Endothelial cell of umbilical vein (primary cell): ENCODE data around the gene RAB1B. TPM values are rescaled to one million over a fixed set of nuclear protein-coding genes. Genes with fewer than 3 reads are reported as not detected.

Source experiments
- BruUV-seq: library from RNA; stranded (reverse); fragments of 400-500 nt; replicated peaks from 2 replicates; lab custom pipeline; 2021; lab: Mats Ljungman, UMichigan
- CTCF ChIA-PET: fragments of 300-600, 350-600 bp; sonication (Branson Sonifier 250); formaldehyde crosslinking; loops from one replicate; lab custom pipeline; 2021; ENCODE audit warnings: antibody characterized with exemption, inconsistent platforms; lab: Charles Lee
- POLR2A ChIA-PET: fragments of 300-600, 350-600 bp; sonication (Branson Sonifier 250); formaldehyde crosslinking; loops from one replicate; lab custom pipeline; 2021; ENCODE audit warnings: antibody characterized with exemption, inconsistent platforms; lab: Charles Lee
- DNase-seq: peaks from one replicate; pipeline ENCODE4 v3.0.0-alpha.2; 2011; ENCODE audit warnings: low read depth, low spot score
- FAIRE-seq: peaks from 2 replicates; lab custom pipeline; 2011; peaks lifted over from hg19 to GRCh38; lab: Jason Lieb, UNC
- H2AFZ ChIP-seq: 2 replicates; pipeline ENCODE4 v1.6.0; 2012; ENCODE audit warnings: low read depth, low read length, control low read depth, inconsistent platforms
- H3K27ac ChIP-seq: 2 replicates; pipeline ENCODE4 v1.5.1; 2011; ENCODE audit warnings: low read depth, mild to moderate bottlenecking, control low read depth, low read length, moderate library complexity; ENCODE audit not compliant: insufficient read depth
- H3K27me3 ChIP-seq, 2 experiments: 2 replicates each; pipeline versions ENCODE4 v1.6.0 to v1.6.1; 2011; ENCODE audit warnings: low read length in 2 of 2, mixed read lengths in 1 of 2; ENCODE audit not compliant: control insufficient read depth in 2 of 2, insufficient read depth in 2 of 2
- H3K36me3 ChIP-seq, 2 experiments: 2 replicates in 1 of 2; 3 replicates in 1 of 2; pipeline ENCODE4 v1.5.1; 2011; ENCODE audit warnings: low read length in 2 of 2, mild to moderate bottlenecking in 1 of 2, moderate library complexity in 1 of 2; ENCODE audit not compliant: control insufficient read depth in 2 of 2, insufficient read depth in 2 of 2; ENCODE audit errors: extremely low read depth in 1 of 2
- H3K4me1 ChIP-seq: 3 replicates; pipeline ENCODE4 v1.5.1; 2011; ENCODE audit warnings: mild to moderate bottlenecking, low read length; ENCODE audit not compliant: control insufficient read depth, insufficient read depth; ENCODE audit errors: extremely low read depth
- H3K4me2 ChIP-seq: 2 replicates; pipeline ENCODE4 v1.6.1; 2011; ENCODE audit warnings: low read length, control low read depth, mixed read lengths; ENCODE audit not compliant: insufficient read depth
- H3K4me3 ChIP-seq, 3 experiments: fragments of 200-600 bp in 1 of 3; sonication (generic), shearing (Covaris generic) in 1 of 3; replicated peaks in 1 of 3; 2 replicates each; pipeline ENCODE4 v1.5.1; 2011 to 2016; ENCODE audit warnings: control low read depth in 3 of 3, low read length in 3 of 3, mild to moderate bottlenecking in 2 of 3, inconsistent platforms in 1 of 3, low read depth in 1 of 3, moderate library complexity in 1 of 3; ENCODE audit not compliant: insufficient read depth in 1 of 3
- H3K79me2 ChIP-seq: 2 replicates; pipeline ENCODE4 v1.6.0; 2012; ENCODE audit warnings: low read length, inconsistent platforms; ENCODE audit not compliant: control insufficient read depth, insufficient read depth
- H3K9ac ChIP-seq: replicated peaks from 2 replicates; pipeline ENCODE3; 2011; ENCODE audit warnings: low read length, control low read depth; ENCODE audit not compliant: insufficient read depth; ENCODE audit errors: extremely low read depth
- H3K9me1 ChIP-seq: replicated peaks from 3 replicates; pipeline ENCODE4 v1.6.0; 2011; ENCODE audit warnings: mild to moderate bottlenecking, low read length; ENCODE audit not compliant: control insufficient read depth, insufficient read depth; ENCODE audit errors: extremely low read depth
- H3K9me3 ChIP-seq: replicated peaks from 2 replicates; pipeline ENCODE4 v1.5.1; 2012; ENCODE audit warnings: low read length, inconsistent platforms; ENCODE audit not compliant: control insufficient read depth, insufficient read depth
- H4K20me1 ChIP-seq: replicated peaks from 2 replicates; pipeline ENCODE3; 2011; ENCODE audit warnings: mild to moderate bottlenecking, low read length; ENCODE audit not compliant: control insufficient read depth, insufficient read depth; ENCODE audit errors: extremely low read depth
- FOS ChIP-seq: IDR thresholded peaks from 2 replicates; pipeline ENCODE4 v1.6.1; 2011; ENCODE audit warnings: mild to moderate bottlenecking, low read length, moderate library complexity, borderline replicate concordance; ENCODE audit not compliant: insufficient read depth
- GATA2 ChIP-seq: IDR thresholded peaks from 2 replicates; pipeline ENCODE4 v1.7.0; 2011; ENCODE audit warnings: low read depth, mild to moderate bottlenecking, moderate library complexity, mixed read lengths, low read length; ENCODE audit not compliant: insufficient read length, insufficient read depth
- POLR2AphosphoS5 ChIP-seq: IDR thresholded peaks from 2 replicates; pipeline ENCODE4 v1.6.1; 2012; ENCODE audit warnings: low read depth, mild to moderate bottlenecking, control low read depth, low read length, moderate library complexity; ENCODE audit not compliant: insufficient read depth
- dilution Hi-C: fragments of 300-500 bp; cut with MboI; formaldehyde crosslinking; loops from one replicate; pipeline ENCODE4 v1.15.0; 2019; ENCODE audit warnings: low sequenced_read_pairs; ENCODE audit not compliant: extremely low pct_ligation_motif_present
- intact Hi-C: fragments of 100-400 bp; cut with micrococcal nuclease; formaldehyde crosslinking; loops from one replicate; pipeline ENCODE4 v1.10.0; 2022
- polyA plus RNA-seq, 4 experiments: library from polyadenylated mRNA; depleted of rRNA in 3 of 4; stranded (reverse) in 3 of 4; unstranded in 1 of 4; fragments of >200 nt; gene quantifications; 2 replicates each; pipeline versions ENCODE4 v1.2.1 to v1.2.3, GENCODE V29; 2011 to 2012; ENCODE audit warnings: missing spikeins in 1 of 4
- total RNA-seq: library from RNA; stranded (reverse); gene quantifications from 2 replicates; pipeline ENCODE4 v1.2.3, GENCODE V29; 2021
- TF ChIP-seq, protein P1 (sequence below), 2 donors: IDR thresholded peaks; 1 replicate in 1 of 2; 2 replicates in 1 of 2; pipeline ENCODE4 v1.5.1; 2011; ENCODE audit warnings: low read length in 2 of 2, mild to moderate bottlenecking in 2 of 2, moderate library complexity in 2 of 2, control low read depth in 1 of 2, inconsistent platforms in 1 of 2, low read depth in 1 of 2; ENCODE audit not compliant: insufficient read depth in 1 of 2; ENCODE audit errors: extremely low read depth in 1 of 2

RAB1B gene
- total and polyA plus RNA-seq, 2 donors (not counting 3 experiments of a cell fraction or from before 2014, with no cell fraction given), result 171 to 383 TPM

DNA sequence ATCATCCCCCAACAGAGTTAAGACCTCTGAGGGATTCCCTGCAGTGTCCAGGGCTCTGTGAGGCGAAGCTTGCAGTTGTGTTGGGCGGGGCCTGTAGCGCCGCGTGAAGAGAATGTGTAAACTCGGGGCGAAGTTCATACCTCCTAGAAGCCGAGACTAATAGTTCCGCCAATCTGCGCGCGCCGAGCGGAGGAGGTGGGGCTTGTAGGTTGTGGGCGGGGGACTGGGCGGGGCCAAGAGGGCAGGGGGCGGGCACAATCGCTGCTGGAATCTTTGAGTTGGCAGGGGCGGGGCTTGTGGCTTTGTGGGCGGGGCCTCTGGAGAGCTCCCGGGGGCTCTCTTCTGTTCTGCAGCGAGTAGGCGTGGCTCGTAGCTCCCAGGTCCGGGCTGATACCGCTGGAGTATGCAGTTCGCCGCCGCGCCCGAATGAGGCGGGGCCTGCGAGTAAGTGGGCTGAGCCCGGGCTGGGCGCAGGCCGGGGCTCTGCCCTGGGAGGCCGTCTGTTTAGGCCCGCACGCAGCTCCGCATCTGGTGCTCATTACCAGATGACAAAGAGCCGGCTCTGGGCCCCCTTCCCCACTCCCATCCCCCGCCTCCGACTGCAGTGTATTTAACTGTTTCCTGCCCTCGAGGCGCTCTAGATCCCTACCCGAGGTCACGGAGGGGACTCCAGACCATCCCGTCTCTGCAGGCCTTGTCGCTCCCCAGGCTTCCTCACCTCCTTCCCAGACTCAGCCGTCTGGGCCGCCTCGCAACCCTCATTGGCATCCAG lies 44.3 kb downstream of the RAB1B start:
- Histone ChIP-seq H2AFZ (peak overlapping the region; percentile 99), H3K9ac (peak overlapping the region; percentile 56), H3K9me1 (no peaks in the 10 kb centered on the region), H3K27me3 (peaks cover 0 to 8% of the 10 kb centered on the region in 2 experiments), H3K4me3 (peak overlapping the region; percentile 35 to 82 (median 79)), H3K36me3 (no peaks in the 10 kb centered on the region), H3K4me1 (peaks cover 4% of the 10 kb centered on the region), H3K9me3 (no peaks in the 10 kb centered on the region), H3K27ac (peak overlapping the region; percentile 52), H3K4me2 (peak overlapping the region; percentile 93), H4K20me1 (no peaks in the 10 kb centered on the region), H3K79me2 (no peaks in the 10 kb centered on the region)
- ChIA-PET CTCF (interaction anchor here (0.6 to 9.5 kb wide), 17 partner anchors 9 to 149 kb away, joined by 3 to 225 read pairs (median 8); partner anchors contain the start of genes MRPL11, RIN1, TMEM151A and YIF1A), POLR2A (interaction anchor here (0.8 to 2.1 kb wide), 2 partner anchors 12 to 24 kb away, joined by 4 to 8 read pairs; partner anchors contain the start of gene YIF1A)
- DNase-seq (peak; percentile 94), FAIRE-seq (peak; percentile 97)
- intact Hi-C loops, result loop anchor here (1.0 to 5.0 kb wide), 6 partner anchors 16 to 125 kb away; partner anchors contain the start of genes BRMS1, MRPL11, RIN1 and YIF1A
- dilution Hi-C loops, result no loop called here
- no TSS peak for BruUV-seq
- TF ChIP-seq POLR2AphosphoS5, result peak; percentile 28
- no peak for TF ChIP-seq FOS

DNA sequence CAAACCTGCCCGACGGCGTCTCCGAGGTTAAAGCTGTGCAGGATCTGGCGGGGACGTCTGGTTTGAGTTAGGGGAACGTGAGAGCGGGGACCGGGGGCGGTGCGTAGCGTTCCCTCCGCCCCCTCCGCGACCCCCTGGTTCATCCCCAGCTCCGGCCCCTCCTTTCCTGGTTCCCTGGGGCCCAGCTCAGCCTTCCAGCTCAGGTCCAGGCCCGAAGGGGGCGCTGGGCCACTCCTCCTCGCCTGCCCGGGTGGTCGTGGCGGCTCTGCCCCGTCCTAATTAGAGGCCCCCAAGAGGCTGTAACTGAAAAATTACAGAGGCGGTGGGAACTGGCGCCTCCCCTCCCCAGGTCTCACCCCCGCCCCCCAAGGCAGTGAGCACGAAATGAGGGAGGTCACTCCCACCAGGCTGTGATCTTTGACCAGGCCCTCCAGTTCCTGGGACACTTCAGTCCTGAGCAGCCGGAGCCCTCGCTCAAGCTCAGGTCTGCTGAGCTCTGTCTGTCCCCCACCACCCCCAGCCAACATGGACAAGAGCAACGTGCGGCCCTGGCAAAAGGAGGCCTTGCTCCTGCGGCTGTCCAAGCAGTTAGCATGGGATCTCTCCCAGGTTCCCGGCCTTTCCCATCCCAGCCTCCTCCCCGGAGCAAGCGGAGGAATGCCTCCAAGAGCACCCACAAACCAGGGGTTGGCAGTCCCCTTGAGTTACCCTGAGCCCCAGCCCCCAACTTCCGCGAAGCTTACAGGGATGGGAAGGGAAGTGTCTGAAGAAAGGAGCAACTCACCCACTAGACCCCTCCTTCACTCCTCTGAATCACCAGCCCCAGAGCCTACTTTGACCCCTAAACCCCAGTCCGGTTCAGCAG lies 45.1 kb downstream of the RAB1B start:
- Histone ChIP-seq H3K79me2 (no peaks in the 10 kb centered on the region), H3K4me1 (peaks cover 4% of the 10 kb centered on the region), H3K4me3 (no peak overlapping the region), H3K27ac (no peak overlapping the region), H3K27me3 (peaks cover 3 to 10% of the 10 kb centered on the region in 2 experiments), H3K36me3 (no peaks in the 10 kb centered on the region), H3K9me1 (no peaks in the 10 kb centered on the region), H3K9ac (no peak overlapping the region), H3K4me2 (peak overlapping the region; percentile 56), H4K20me1 (no peaks in the 10 kb centered on the region), H2AFZ (peak overlapping the region; percentile 96), H3K9me3 (no peaks in the 10 kb centered on the region)
- no TSS peak for BruUV-seq
- intact Hi-C loops, result loop anchor here (2.0 to 5.0 kb wide), 2 partner anchors 23 to 124 kb away; partner anchors contain the start of genes MRPL11 and RIN1
- DNase-seq, result no peak
- no peak for FAIRE-seq
- ChIA-PET CTCF (interaction anchor here (0.8 to 9.5 kb wide), 10 partner anchors 9 to 82 kb away, joined by 3 to 225 read pairs (median 26); partner anchors contain the start of genes RIN1 and YIF1A), POLR2A (interaction anchor here (0.8 to 2.1 kb wide), 2 partner anchors 12 to 24 kb away, joined by 4 to 8 read pairs; partner anchors contain the start of gene YIF1A)
- dilution Hi-C loops, result no loop called here
- TF ChIP-seq GATA2, result no peak
- TF ChIP-seq, protein P1, sequence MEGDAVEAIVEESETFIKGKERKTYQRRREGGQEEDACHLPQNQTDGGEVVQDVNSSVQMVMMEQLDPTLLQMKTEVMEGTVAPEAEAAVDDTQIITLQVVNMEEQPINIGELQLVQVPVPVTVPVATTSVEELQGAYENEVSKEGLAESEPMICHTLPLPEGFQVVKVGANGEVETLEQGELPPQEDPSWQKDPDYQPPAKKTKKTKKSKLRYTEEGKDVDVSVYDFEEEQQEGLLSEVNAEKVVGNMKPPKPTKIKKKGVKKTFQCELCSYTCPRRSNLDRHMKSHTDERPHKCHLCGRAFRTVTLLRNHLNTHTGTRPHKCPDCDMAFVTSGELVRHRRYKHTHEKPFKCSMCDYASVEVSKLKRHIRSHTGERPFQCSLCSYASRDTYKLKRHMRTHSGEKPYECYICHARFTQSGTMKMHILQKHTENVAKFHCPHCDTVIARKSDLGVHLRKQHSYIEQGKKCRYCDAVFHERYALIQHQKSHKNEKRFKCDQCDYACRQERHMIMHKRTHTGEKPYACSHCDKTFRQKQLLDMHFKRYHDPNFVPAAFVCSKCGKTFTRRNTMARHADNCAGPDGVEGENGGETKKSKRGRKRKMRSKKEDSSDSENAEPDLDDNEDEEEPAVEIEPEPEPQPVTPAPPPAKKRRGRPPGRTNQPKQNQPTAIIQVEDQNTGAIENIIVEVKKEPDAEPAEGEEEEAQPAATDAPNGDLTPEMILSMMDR (IDR thresholded peaks at IDR 0.05; ENCODE audit: extremely low read depth in 1 of 2, insufficient read depth in 1 of 2, low read depth in 1 of 2, low read length in 2 of 2), result peak; percentile 3 to 11
